Fibroblast of peridontal ligament (primary cell): ENCODE measurements around the gene CACNA1F.

Source experiments
- DNase-seq: peaks from one replicate; pipeline ENCODE4 v3.0.0-alpha.2; 2010; ENCODE audit errors: extremely low read depth

Gene CACNA1F

GRCh38 chrX:49155243-49155899 is 77.8 kb downstream of the CACNA1F start:
- peak; percentile 65 for DNase-seq
